GM12878 (cell line): Measurements from ENCODE around the gene RRAS. TPM values are rescaled to one million over a fixed set of nuclear protein-coding genes. Genes with fewer than 3 reads are reported as not detected.
A peak's percentile ranks its signal among the peaks of the same experiment; 100 is the strongest.

ENCODE experiments used
- ASH2L ChIP-seq: fragments of 300-600, 200-600 bp; sonication (generic); IDR thresholded peaks from 2 replicates; pipeline ENCODE4 v1.6.1; 2017; ENCODE audit warnings: low read depth, mild to moderate bottlenecking, borderline replicate concordance
- FOS ChIP-seq: IDR thresholded peaks from 3 replicates; pipeline ENCODE4 v1.6.1; 2011; ENCODE audit warnings: borderline replicate concordance; ENCODE audit not compliant: insufficient read length; ENCODE audit errors: extremely low read depth
- GABPA ChIP-seq: IDR thresholded peaks from 2 replicates; pipeline ENCODE4 v1.6.1; 2014; ENCODE audit warnings: antibody characterized with exemption, low read depth, mild to moderate bottlenecking, inconsistent platforms
- LARP7 ChIP-seq: fragments of 450-650 bp; IDR thresholded peaks from 2 replicates; pipeline ENCODE4 v1.6.1; 2017; ENCODE audit warnings: mild to moderate bottlenecking
- NR2C1 ChIP-seq: fragments of 450-650 bp; IDR thresholded peaks from 2 replicates; pipeline ENCODE4 v1.6.1; 2017; ENCODE audit warnings: antibody characterized with exemption, mild to moderate bottlenecking, moderate library complexity
- SIN3A ChIP-seq: IDR thresholded peaks from 2 replicates; pipeline ENCODE4 v1.6.1; 2012; ENCODE audit warnings: low read depth, low read length, improper control_type of control experiment
- SUPT20H ChIP-seq: IDR thresholded peaks from 2 replicates; pipeline ENCODE4 v1.6.1; 2011; ENCODE audit warnings: low read depth, mild to moderate bottlenecking, low read length, moderate library complexity, borderline replicate concordance; ENCODE audit not compliant: control insufficient read depth
- TCF12 ChIP-seq: IDR thresholded peaks from 2 replicates; pipeline ENCODE4 v1.6.1; 2011; ENCODE audit warnings: low read depth, mild to moderate bottlenecking, low read length
- ZBTB4 ChIP-seq: fragments of 450-650 bp; formaldehyde crosslinking; IDR thresholded peaks from 2 replicates; pipeline ENCODE4 v1.4.0; 2022; ENCODE audit warnings: mild to moderate bottlenecking, moderate library complexity
- ZZZ3 ChIP-seq: IDR thresholded peaks from 2 replicates; pipeline ENCODE4 v1.6.1; 2011; ENCODE audit warnings: low read depth; ENCODE audit not compliant: control insufficient read depth, insufficient read length
- polyA plus RNA-seq, 11 experiments: library from polyadenylated mRNA; depleted of rRNA in 4 of 11; unstranded in 6 of 11; stranded (reverse) in 5 of 11; fragments of >200 nt; fragmentation: Nextera tagmentation in 4 of 11; fragmentation: Illumina TruSeq in 1 of 11; extraction: Ambion mirVana in 4 of 11; extraction: Trizol in 1 of 11; gene quantifications; 1 replicate in 1 of 11; 2 replicates in 10 of 11; pipeline versions ENCODE4 v1.2.1 to v1.2.3, GENCODE V29; 2011 to 2016; ENCODE audit warnings: inconsistent platforms in 2 of 11, missing spikeins in 2 of 11, low read depth in 1 of 11
- total RNA-seq, 4 experiments: library from RNA; depleted of rRNA in 3 of 4; stranded (reverse); fragments of >200 nt in 3 of 4; fragmentation: Illumina TruSeq in 1 of 4; extraction: Trizol in 1 of 4; gene quantifications; 2 replicates each; pipeline versions ENCODE4 v1.2.1 to v1.2.3, GENCODE V29; 2013 to 2021
- TF ChIP-seq, protein P1 (sequence below): fragments of 450-650 bp; IDR thresholded peaks from 2 replicates; pipeline ENCODE4 v1.6.1; 2017; ENCODE audit warnings: mild to moderate bottlenecking, moderate library complexity
- TF ChIP-seq, protein P2 (sequence below): fragments of 450-650 bp; IDR thresholded peaks from 2 replicates; pipeline ENCODE4 v1.6.1; 2017; ENCODE audit warnings: antibody characterized with exemption, mild to moderate bottlenecking, moderate library complexity
- TF ChIP-seq, protein P3 (sequence below): fragments of 150-350 bp; IDR thresholded peaks from 2 replicates; pipeline ENCODE4 v1.6.1; 2016; ENCODE audit warnings: low read depth, low read length

The RRAS gene
- total and polyA plus RNA-seq, 10 of the 15 experiments (the other 5 are each of a cell fraction or from before 2014, with no cell fraction given), result 0.24 to 5.8 (median 1.8) TPM

- TF ChIP-seq ZBTB4 (CRISPR knock-in tag), result no peak
- TF ChIP-seq SIN3A, result 0 out of 2 replicates have a peak, but pooled peaks have one; percentile 18
- TF ChIP-seq, protein P1, sequence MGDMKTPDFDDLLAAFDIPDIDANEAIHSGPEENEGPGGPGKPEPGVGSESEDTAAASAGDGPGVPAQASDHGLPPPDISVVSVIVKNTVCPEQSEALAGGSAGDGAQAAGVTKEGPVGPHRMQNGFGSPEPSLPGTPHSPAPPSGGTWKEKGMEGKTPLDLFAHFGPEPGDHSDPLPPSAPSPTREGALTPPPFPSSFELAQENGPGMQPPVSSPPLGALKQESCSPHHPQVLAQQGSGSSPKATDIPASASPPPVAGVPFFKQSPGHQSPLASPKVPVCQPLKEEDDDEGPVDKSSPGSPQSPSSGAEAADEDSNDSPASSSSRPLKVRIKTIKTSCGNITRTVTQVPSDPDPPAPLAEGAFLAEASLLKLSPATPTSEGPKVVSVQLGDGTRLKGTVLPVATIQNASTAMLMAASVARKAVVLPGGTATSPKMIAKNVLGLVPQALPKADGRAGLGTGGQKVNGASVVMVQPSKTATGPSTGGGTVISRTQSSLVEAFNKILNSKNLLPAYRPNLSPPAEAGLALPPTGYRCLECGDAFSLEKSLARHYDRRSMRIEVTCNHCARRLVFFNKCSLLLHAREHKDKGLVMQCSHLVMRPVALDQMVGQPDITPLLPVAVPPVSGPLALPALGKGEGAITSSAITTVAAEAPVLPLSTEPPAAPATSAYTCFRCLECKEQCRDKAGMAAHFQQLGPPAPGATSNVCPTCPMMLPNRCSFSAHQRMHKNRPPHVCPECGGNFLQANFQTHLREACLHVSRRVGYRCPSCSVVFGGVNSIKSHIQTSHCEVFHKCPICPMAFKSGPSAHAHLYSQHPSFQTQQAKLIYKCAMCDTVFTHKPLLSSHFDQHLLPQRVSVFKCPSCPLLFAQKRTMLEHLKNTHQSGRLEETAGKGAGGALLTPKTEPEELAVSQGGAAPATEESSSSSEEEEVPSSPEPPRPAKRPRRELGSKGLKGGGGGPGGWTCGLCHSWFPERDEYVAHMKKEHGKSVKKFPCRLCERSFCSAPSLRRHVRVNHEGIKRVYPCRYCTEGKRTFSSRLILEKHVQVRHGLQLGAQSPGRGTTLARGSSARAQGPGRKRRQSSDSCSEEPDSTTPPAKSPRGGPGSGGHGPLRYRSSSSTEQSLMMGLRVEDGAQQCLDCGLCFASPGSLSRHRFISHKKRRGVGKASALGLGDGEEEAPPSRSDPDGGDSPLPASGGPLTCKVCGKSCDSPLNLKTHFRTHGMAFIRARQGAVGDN, result peak; percentile 40
- TF ChIP-seq ZZZ3, result no peak
- TF ChIP-seq, protein P2, sequence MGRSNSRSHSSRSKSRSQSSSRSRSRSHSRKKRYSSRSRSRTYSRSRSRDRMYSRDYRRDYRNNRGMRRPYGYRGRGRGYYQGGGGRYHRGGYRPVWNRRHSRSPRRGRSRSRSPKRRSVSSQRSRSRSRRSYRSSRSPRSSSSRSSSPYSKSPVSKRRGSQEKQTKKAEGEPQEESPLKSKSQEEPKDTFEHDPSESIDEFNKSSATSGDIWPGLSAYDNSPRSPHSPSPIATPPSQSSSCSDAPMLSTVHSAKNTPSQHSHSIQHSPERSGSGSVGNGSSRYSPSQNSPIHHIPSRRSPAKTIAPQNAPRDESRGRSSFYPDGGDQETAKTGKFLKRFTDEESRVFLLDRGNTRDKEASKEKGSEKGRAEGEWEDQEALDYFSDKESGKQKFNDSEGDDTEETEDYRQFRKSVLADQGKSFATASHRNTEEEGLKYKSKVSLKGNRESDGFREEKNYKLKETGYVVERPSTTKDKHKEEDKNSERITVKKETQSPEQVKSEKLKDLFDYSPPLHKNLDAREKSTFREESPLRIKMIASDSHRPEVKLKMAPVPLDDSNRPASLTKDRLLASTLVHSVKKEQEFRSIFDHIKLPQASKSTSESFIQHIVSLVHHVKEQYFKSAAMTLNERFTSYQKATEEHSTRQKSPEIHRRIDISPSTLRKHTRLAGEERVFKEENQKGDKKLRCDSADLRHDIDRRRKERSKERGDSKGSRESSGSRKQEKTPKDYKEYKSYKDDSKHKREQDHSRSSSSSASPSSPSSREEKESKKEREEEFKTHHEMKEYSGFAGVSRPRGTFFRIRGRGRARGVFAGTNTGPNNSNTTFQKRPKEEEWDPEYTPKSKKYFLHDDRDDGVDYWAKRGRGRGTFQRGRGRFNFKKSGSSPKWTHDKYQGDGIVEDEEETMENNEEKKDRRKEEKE, result no peak
- no peak for TF ChIP-seq FOS
- TF ChIP-seq NR2C1, result no peak; the same call in 1 of the 2 replicates
- no peak for TF ChIP-seq ASH2L
- TF ChIP-seq LARP7, result peak; percentile 70
- no peak for TF ChIP-seq SUPT20H
- no peak for TF ChIP-seq GABPA
- no peak; the same call in 1 of the 2 replicates for TF ChIP-seq TCF12
- TF ChIP-seq, protein P3, sequence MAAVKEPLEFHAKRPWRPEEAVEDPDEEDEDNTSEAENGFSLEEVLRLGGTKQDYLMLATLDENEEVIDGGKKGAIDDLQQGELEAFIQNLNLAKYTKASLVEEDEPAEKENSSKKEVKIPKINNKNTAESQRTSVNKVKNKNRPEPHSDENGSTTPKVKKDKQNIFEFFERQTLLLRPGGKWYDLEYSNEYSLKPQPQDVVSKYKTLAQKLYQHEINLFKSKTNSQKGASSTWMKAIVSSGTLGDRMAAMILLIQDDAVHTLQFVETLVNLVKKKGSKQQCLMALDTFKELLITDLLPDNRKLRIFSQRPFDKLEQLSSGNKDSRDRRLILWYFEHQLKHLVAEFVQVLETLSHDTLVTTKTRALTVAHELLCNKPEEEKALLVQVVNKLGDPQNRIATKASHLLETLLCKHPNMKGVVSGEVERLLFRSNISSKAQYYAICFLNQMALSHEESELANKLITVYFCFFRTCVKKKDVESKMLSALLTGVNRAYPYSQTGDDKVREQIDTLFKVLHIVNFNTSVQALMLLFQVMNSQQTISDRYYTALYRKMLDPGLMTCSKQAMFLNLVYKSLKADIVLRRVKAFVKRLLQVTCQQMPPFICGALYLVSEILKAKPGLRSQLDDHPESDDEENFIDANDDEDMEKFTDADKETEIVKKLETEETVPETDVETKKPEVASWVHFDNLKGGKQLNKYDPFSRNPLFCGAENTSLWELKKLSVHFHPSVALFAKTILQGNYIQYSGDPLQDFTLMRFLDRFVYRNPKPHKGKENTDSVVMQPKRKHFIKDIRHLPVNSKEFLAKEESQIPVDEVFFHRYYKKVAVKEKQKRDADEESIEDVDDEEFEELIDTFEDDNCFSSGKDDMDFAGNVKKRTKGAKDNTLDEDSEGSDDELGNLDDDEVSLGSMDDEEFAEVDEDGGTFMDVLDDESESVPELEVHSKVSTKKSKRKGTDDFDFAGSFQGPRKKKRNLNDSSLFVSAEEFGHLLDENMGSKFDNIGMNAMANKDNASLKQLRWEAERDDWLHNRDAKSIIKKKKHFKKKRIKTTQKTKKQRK, result no peak
These were observed 49.6 kb downstream of the RRAS start (continued) for GRCh38 chr19:49590071-49590970.
